NCI-H2107 treated with DMSO at 0.1 percent for 48 hours (cell line): ENCODE data around the gene PNLDC1.

Experiments
- DNase-seq: peaks from one replicate; lab custom pipeline; 2025; ENCODE audit not compliant: unreplicated experiment; lab: John Stamatoyannopoulos, UW

Gene PNLDC1

GRCh38 chr6:159800141-159800865 is at the start of gene PNLDC1:
PNLDC1 (plus strand) TSS chr6:159800276; CDS start chr6:159800308, 32 bp downstream.
- no peak for DNase-seq

- DNase-seq = no peak
Observed at GRCh38 chr6:159751448-159751847, 48.6 kb upstream of the PNLDC1 start.

GRCh38 chr6:159753081-159753872 is 46.8 kb upstream of the PNLDC1 start:
- no peak for DNase-seq

GRCh38 chr6:159754401-159754800 is 45.7 kb upstream of the PNLDC1 start:
- DNase-seq = no peak

GRCh38 chr6:159754959-159755914 is 44.8 kb upstream of the PNLDC1 start:
- no peak for DNase-seq

- no peak for DNase-seq
Observed at GRCh38 chr6:159756508-159756907, 43.6 kb upstream of the PNLDC1 start.

- DNase-seq = no peak
Observed at GRCh38 chr6:159758031-159759001, 41.8 kb upstream of the PNLDC1 start.

- DNase-seq = no peak
Observed at GRCh38 chr6:159759645-159760044, 40.4 kb upstream of the PNLDC1 start.

GRCh38 chr6:159760602-159761057 is 39.4 kb upstream of the PNLDC1 start:
- DNase-seq = no peak

GRCh38 chr6:159761129-159761872 is 38.8 kb upstream of the PNLDC1 start:
- DNase-seq = no peak

- peak; percentile 84 for DNase-seq
Observed at GRCh38 chr6:159761873-159762680, 38.0 kb upstream of the PNLDC1 start, which contains the start of gene ACAT2. ACAT2 (plus strand) TSS chr6:159762045; CDS start chr6:159762088, 43 bp downstream.

- DNase-seq = no peak
Observed at GRCh38 chr6:159762681-159763293, 37.3 kb upstream of the PNLDC1 start.

GRCh38 chr6:159766906-159767305 is 33.2 kb upstream of the PNLDC1 start:
- no peak for DNase-seq

GRCh38 chr6:159769470-159769869 is 30.6 kb upstream of the PNLDC1 start:
- DNase-seq = no peak

GRCh38 chr6:159772196-159772595 is 27.9 kb upstream of the PNLDC1 start:
- no peak for DNase-seq

- DNase-seq = no peak
Observed at GRCh38 chr6:159777240-159777904, 22.7 kb upstream of the PNLDC1 start.

GRCh38 chr6:159778131-159778530 is 21.9 kb upstream of the PNLDC1 start:
- DNase-seq = no peak
